ENCODE data around the gene TMPRSS11A.

The TMPRSS11A gene

GRCh38 chr4:67892253-67892652, 71.0 kb downstream of the TMPRSS11A start:
- DNase-seq (ENCODE audit: extremely low read depth, low read depth), result no peak
- TF ChIP-seq CTCF (IDR thresholded peaks at IDR 0.05; ENCODE audit: low read depth, low read length), result no peak

- no peak for TF ChIP-seq CTCF (IDR thresholded peaks at IDR 0.05; ENCODE audit: low read depth, low read length)
- no peak for DNase-seq (ENCODE audit: extremely low read depth, low read depth)
These were observed 71.6 kb downstream of the TMPRSS11A start for GRCh38 chr4:67891645-67892044.

- no peak for DNase-seq (ENCODE audit: extremely low read depth, low read depth)
- no peak for TF ChIP-seq CTCF (IDR thresholded peaks at IDR 0.05; ENCODE audit: low read depth, low read length)
These were observed 77.0 kb downstream of the TMPRSS11A start for GRCh38 chr4:67886281-67886680.

GRCh38 chr4:67885762-67886161, 77.5 kb downstream of the TMPRSS11A start:
- TF ChIP-seq CTCF (IDR thresholded peaks at IDR 0.05; ENCODE audit: low read depth, low read length), result no peak
- peak; percentile 54 for DNase-seq (ENCODE audit: extremely low read depth, low read depth)

DNA sequence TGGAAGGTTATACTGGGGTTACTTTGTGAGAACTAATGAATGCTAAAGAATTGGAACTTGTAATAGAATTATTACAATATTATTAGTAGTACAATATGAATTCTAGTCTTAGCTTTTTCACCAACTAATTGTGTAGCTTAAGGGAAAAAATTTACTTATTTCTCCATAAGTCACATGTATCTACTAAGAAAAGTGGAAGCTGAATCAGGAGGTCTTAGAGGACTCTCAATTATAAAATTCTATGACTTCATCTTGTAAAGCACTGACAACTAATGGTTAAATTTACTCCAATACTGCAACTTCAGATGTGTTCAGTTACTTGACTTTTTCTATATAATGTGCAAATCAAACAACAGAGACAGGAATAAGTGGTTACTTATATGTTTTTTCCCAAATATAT, 78.6 kb downstream of the TMPRSS11A start:
- DNase-seq (ENCODE audit: extremely low read depth, low read depth), result no peak
- no peak for TF ChIP-seq CTCF (IDR thresholded peaks at IDR 0.05; ENCODE audit: low read depth, low read length)

DNA sequence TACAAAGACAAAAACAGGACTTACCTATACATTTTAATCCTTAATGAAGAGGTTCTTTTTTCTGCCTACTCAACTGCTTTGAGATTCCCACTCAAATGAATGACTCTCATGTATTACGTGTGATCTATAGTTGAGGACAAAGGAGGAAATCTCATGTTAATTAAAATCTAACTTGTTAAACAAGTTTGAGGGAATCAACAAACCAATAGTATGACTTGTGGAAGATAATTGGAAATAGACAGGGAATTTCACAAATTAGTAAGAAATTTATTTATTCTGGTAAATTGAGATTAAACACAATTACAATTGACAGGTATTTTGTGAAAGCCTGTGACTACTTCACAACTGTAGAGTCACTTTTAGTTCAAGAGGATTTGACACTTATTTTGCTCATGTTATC, 79.4 kb downstream of the TMPRSS11A start, which contains the start of gene TMPRSS11D:
TSS of gene TMPRSS11D (minus strand) at position 101 of the 400 bp plus-strand sequence. CDS start at position 32, 69 bp downstream.
- TF ChIP-seq CTCF (IDR thresholded peaks at IDR 0.05; ENCODE audit: low read depth, low read length), result no peak
- no peak for DNase-seq (ENCODE audit: extremely low read depth, low read depth)

DNA sequence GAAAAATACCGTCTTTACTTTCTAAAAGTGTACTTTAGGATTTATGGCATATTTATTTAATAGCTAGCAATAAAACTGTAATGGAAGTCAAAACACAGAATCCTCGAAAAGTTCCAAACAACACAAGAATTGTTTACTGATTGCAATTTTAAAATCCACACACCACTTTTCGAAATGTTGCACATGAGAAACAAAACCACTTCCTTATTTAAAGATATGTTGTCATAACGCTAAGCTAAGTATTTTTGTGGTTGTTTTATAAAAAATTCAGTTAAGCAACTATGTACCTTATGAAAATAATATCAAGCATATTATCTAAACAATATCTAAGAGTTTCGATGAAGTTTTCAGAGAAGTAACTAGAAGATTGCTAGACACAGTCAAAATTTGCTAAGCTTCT, 79.8 kb downstream of the TMPRSS11A start:
- no peak for DNase-seq (ENCODE audit: extremely low read depth, low read depth)
- no peak for TF ChIP-seq CTCF (IDR thresholded peaks at IDR 0.05; ENCODE audit: low read depth, low read length)
